ENCODE measurements around the gene F2RL2.

Gene F2RL2

GRCh38 chr5:76622973-76623596 is at the start of gene F2RL2:
TSS of gene F2RL2 (minus strand) at chr5:76623403. CDS start at chr5:76623230, 173 bp downstream.
- no peak for DNase-seq

- no peak for DNase-seq
Measured at GRCh38 chr5:76672242-76672641, 49.0 kb upstream of the F2RL2 start.

GRCh38 chr5:76670508-76670907 is 47.3 kb upstream of the F2RL2 start:
- no peak for DNase-seq

- DNase-seq, result no peak
Measured at GRCh38 chr5:76669245-76669644, 46.0 kb upstream of the F2RL2 start.

GRCh38 chr5:76667495-76667894 is 44.3 kb upstream of the F2RL2 start:
- no peak for DNase-seq

- no peak for DNase-seq
Measured at GRCh38 chr5:76664079-76664478, 40.9 kb upstream of the F2RL2 start.

GRCh38 chr5:76663573-76663972 is 40.4 kb upstream of the F2RL2 start:
- DNase-seq, result no peak

- no peak for DNase-seq
Measured at GRCh38 chr5:76662521-76662920, 39.3 kb upstream of the F2RL2 start.

GRCh38 chr5:76660360-76660759 is 37.2 kb upstream of the F2RL2 start:
- no peak for DNase-seq

GRCh38 chr5:76657683-76658311 is 34.6 kb upstream of the F2RL2 start:
- DNase-seq, result no peak

- DNase-seq, result no peak
Measured at GRCh38 chr5:76657091-76657490, 33.9 kb upstream of the F2RL2 start.

GRCh38 chr5:76652809-76653414 is 29.7 kb upstream of the F2RL2 start:
- no peak for DNase-seq

GRCh38 chr5:76649140-76649539 is 25.9 kb upstream of the F2RL2 start:
- DNase-seq, result no peak

- no peak for DNase-seq
Measured at GRCh38 chr5:76643371-76643770, 20.2 kb upstream of the F2RL2 start.

- no peak for DNase-seq
Measured at GRCh38 chr5:76642390-76643040, 19.3 kb upstream of the F2RL2 start.

GRCh38 chr5:76641514-76642120 is 18.4 kb upstream of the F2RL2 start:
- DNase-seq, result no peak

- no peak for DNase-seq
Measured at GRCh38 chr5:76638479-76638878, 15.3 kb upstream of the F2RL2 start.

- no peak for DNase-seq
Measured at GRCh38 chr5:76637490-76637889, 14.3 kb upstream of the F2RL2 start.

GRCh38 chr5:76634661-76635060 is 11.5 kb upstream of the F2RL2 start:
- DNase-seq, result no peak

GRCh38 chr5:76626738-76627137 is 3.5 kb upstream of the F2RL2 start:
- DNase-seq, result no peak

- no peak for DNase-seq
Measured at GRCh38 chr5:76625087-76625815, 2.0 kb upstream of the F2RL2 start.

GRCh38 chr5:76622076-76622475 is 1.1 kb downstream of the F2RL2 start:
- no peak for DNase-seq

GRCh38 chr5:76620166-76620565 is 3.0 kb downstream of the F2RL2 start:
- DNase-seq, result no peak

All from cortex of kidney (tissue), 1 donor.